Kidney (tissue), 14 donors: ENCODE results near the gene PROK1. TPM values are rescaled to one million over a fixed set of nuclear protein-coding genes. Genes with fewer than 3 reads are reported as not detected.

Source experiments
- DNase-seq, 5 donors: peaks; one replicate each; pipeline ENCODE4 v3.0.0-alpha.2; 2013 to 2020
- FAIRE-seq: peaks from 2 replicates; lab custom pipeline; 2012; peaks lifted over from hg19 to GRCh38; lab: Jason Lieb, UNC
- H3K27ac ChIP-seq, 2 donors: one replicate each; pipeline ENCODE4 v1.7.0; 2013; ENCODE audit warnings: low read depth in 2 of 2, low read length in 2 of 2, inconsistent platforms in 1 of 2
- H3K27me3 ChIP-seq: one replicate; pipeline ENCODE4 v1.7.1; 2013; ENCODE audit warnings: low read length, inconsistent platforms; ENCODE audit not compliant: control insufficient read depth, insufficient read depth
- H3K36me3 ChIP-seq, 3 donors: one replicate each; pipeline versions ENCODE4 v1.7.0 to v1.7.1; 2013; ENCODE audit warnings: low read length in 3 of 3, control low read depth in 1 of 3, inconsistent platforms in 1 of 3; ENCODE audit not compliant: insufficient read depth in 3 of 3, control insufficient read depth in 2 of 3
- H3K4me1 ChIP-seq, 3 donors: one replicate each; pipeline versions ENCODE4 v1.7.0 to v1.7.1; 2013; ENCODE audit warnings: low read length in 3 of 3, inconsistent platforms in 1 of 3, low read depth in 1 of 3; ENCODE audit not compliant: control insufficient read depth in 2 of 3, insufficient read depth in 2 of 3
- H3K4me3 ChIP-seq, 3 donors: one replicate each; pipeline versions ENCODE4 v1.7.0 to v1.8.1; 2013; ENCODE audit warnings: low read length in 3 of 3, control low read depth in 1 of 3, inconsistent platforms in 1 of 3
- H3K9ac ChIP-seq, 3 donors: one replicate each; pipeline versions ENCODE4 v1.7.0 to v1.7.1; 2013; ENCODE audit warnings: low read length in 3 of 3, control low read depth in 1 of 3, inconsistent platforms in 1 of 3
- H3K9me3 ChIP-seq, 3 donors: one replicate each; pipeline versions ENCODE4 v1.7.0 to v1.7.1; 2013; ENCODE audit warnings: low read length in 3 of 3, control low read depth in 1 of 3, inconsistent platforms in 1 of 3; ENCODE audit not compliant: control insufficient read depth in 2 of 3, insufficient read depth in 1 of 3
- CTCF ChIP-seq: IDR thresholded peaks from 3 replicates; pipeline ENCODE4 v1.5.1; 2012; ENCODE audit warnings: mild to moderate bottlenecking, moderate library complexity, borderline replicate concordance; ENCODE audit not compliant: insufficient read depth; ENCODE audit errors: extremely low read depth
- intact Hi-C: fragments of 100-400 bp; cut with DNase I; formaldehyde crosslinking; loops from one replicate; pipeline ENCODE4 v1.11.1; 2022
- polyA plus RNA-seq: library from polyadenylated mRNA; stranded (reverse); fragments of 350-450 nt; fragmentation: Illumina TruSeq; extraction: RNeasy Lipid Tissue Mini Kit (QIAGEN cat#74804); gene quantifications from one replicate; pipeline ENCODE4 v1.2.3, GENCODE V29; 2014; ENCODE audit warnings: low read depth, low replicate concordance; ENCODE audit not compliant: insufficient read depth
- total RNA-seq: library from RNA; stranded (reverse); fragmentation: NEBNext Ultra II Directional; extraction: Animal tissue kit (Norgen Biotek cat#: 25700); gene quantifications from one replicate; pipeline ENCODE4 v1.2.1, GENCODE V29; 2021
- donor health status: control.
- donor health status: control.
- donor health status: control.
- donor health status: control.
- donor health status: control.
- donor health status: DM: yes; HTN: yes; CAD: no.
- donor health status: Normal renal cell carcinoma (clear cell type).

PROK1 gene
- total and polyA plus RNA-seq, 2 donors from 2014 or later: not detected

DNA sequence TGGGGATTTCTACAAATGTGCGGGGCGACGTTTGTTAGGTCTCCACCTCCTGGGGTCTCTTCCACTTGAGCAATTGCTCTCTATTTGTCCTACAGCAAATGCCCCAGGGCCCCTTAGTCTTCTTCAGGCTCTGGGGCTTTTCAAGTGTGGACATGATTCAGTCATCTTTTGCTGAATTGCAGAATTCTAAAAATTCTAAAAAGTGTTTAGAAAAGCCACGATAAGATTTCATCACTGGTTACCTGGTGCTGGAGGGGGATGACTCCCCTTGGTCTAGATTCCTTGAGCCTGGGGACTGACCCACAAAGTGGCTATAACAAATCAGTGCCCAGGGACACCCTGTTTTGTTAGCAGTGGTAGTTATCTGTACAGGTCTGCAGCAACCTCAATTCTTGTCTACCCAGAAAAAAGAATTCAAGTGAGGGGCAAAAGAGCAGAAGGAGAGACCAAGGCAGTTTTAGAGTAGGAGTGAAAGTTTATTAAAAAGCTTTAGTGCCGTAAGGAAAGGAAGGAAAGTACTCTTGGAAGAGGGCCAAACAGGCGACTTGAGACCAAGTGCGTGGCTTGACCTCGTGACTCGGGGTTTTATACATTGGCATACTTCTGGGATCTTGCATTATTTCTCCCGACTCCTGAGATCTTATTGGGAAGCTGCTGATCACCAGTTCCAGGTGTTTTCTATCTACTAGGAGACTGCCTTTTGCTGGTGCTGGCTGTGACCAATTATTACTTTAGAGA lies 25.2 kb downstream of the PROK1 start:
- FAIRE-seq (no peak), DNase-seq (peak in 1 of 5 donors; percentile 12)
- H3K27ac ChIP-seq: no peak overlapping the region
- no peaks in the 10 kb centered on the region for H3K36me3 ChIP-seq
- TF ChIP-seq CTCF: no peak
- intact Hi-C loops: no loop called here
- no peak overlapping the region for H3K4me3 ChIP-seq
- H3K9me3 ChIP-seq: no peaks in the 10 kb centered on the region
- no peaks in the 10 kb centered on the region for H3K27me3 ChIP-seq
- peaks cover 0 to 5% (median 0%) of the 10 kb centered on the region in 3 donors for H3K4me1 ChIP-seq
- no peak overlapping the region for H3K9ac ChIP-seq

DNA sequence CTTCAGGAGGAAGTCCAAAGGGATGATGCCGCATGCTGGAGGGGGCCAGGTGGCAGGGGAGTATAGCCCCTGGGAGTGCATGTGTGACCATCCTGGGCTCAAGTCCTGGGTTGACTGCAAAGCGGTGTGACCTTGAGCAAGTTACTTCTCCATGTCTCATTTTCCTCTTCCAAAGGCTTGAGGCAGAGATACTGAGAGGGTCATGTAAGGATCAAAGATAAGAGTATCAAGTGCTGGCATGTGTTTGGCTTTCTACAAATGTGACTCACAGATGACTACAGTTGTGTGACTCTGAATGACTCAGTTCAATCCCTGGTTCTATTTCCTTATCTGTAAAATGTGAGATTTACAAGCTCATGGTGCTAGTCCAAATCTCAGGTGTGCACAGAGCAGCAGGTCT lies 26.1 kb downstream of the PROK1 start:
- no peak for TF ChIP-seq CTCF
- intact Hi-C loops: no loop called here
- Histone ChIP-seq H3K27ac (no peak overlapping the region), H3K27me3 (no peaks in the 10 kb centered on the region), H3K4me3 (no peak overlapping the region), H3K36me3 (no peaks in the 10 kb centered on the region), H3K4me1 (peaks cover 0 to 5% (median 0%) of the 10 kb centered on the region in 3 donors), H3K9ac (no peak overlapping the region), H3K9me3 (no peaks in the 10 kb centered on the region)
- FAIRE-seq: no peak
- peak in 1 of 5 donors; percentile 22 for DNase-seq

GRCh38 chr1:110477445-110477957 lies 26.6 kb downstream of the PROK1 start:
- H3K27ac ChIP-seq: no peak overlapping the region
- no peaks in the 10 kb centered on the region for H3K9me3 ChIP-seq
- intact Hi-C loops: no loop called here
- H3K4me3 ChIP-seq: no peak overlapping the region
- TF ChIP-seq CTCF: no peak
- DNase-seq (no peak), FAIRE-seq (no peak)
- H3K4me1 ChIP-seq: peaks cover 0 to 5% (median 0%) of the 10 kb centered on the region in 3 donors
- H3K36me3 ChIP-seq: no peaks in the 10 kb centered on the region
- H3K9ac ChIP-seq: no peak overlapping the region
- no peaks in the 10 kb centered on the region for H3K27me3 ChIP-seq
